GM19025 (cell line): ENCODE results near the gene ZBTB20.
"Not testable (repeated sequence)": the region's sequence is repeated elsewhere in the genome, so short reads cannot be mapped to it uniquely, and the experiment has no call there.

ENCODE experiments used
- ATAC-seq: cut with Tn5 transposase; IDR thresholded peaks from one replicate; pipeline ENCODE4 v1.9.1; 2021; ENCODE audit warnings: mild to moderate bottlenecking, low read depth, moderate library complexity; ENCODE audit not compliant: unreplicated experiment

ZBTB20 gene

GRCh38 chr3:114848643-114849350 is 298.3 kb downstream of the ZBTB20 start:
- no peak for ATAC-seq

GRCh38 chr3:114848082-114848481 is 299.0 kb downstream of the ZBTB20 start:
- ATAC-seq: no peak

- no peak for ATAC-seq
Observed at GRCh38 chr3:114847564-114847963, 299.5 kb downstream of the ZBTB20 start.

- no peak for ATAC-seq
Observed at GRCh38 chr3:114846779-114847178, 300.3 kb downstream of the ZBTB20 start.

GRCh38 chr3:114846252-114846651 is 300.8 kb downstream of the ZBTB20 start:
- no peak for ATAC-seq

- no peak for ATAC-seq
Observed at GRCh38 chr3:114841515-114841914, 305.6 kb downstream of the ZBTB20 start.

- no peak for ATAC-seq
Observed at GRCh38 chr3:114839476-114839875, 307.6 kb downstream of the ZBTB20 start.

GRCh38 chr3:114838025-114838424 is 309.1 kb downstream of the ZBTB20 start:
- ATAC-seq: no peak

- no peak for ATAC-seq
Observed at GRCh38 chr3:114834175-114834940, 312.7 kb downstream of the ZBTB20 start.

GRCh38 chr3:114831861-114832260 is 315.2 kb downstream of the ZBTB20 start:
- ATAC-seq: no peak

- ATAC-seq: no peak
Observed at GRCh38 chr3:114830652-114831051, 316.4 kb downstream of the ZBTB20 start.

GRCh38 chr3:114829783-114830182 is 317.3 kb downstream of the ZBTB20 start:
- ATAC-seq: no peak

GRCh38 chr3:114827495-114827894 is 319.6 kb downstream of the ZBTB20 start:
- ATAC-seq: peak; percentile 49

- no peak for ATAC-seq
Observed at GRCh38 chr3:114824014-114824413, 323.1 kb downstream of the ZBTB20 start.

- no peak for ATAC-seq
Observed at GRCh38 chr3:114823061-114823460, 324.0 kb downstream of the ZBTB20 start.

GRCh38 chr3:114816052-114816451 is 331.0 kb downstream of the ZBTB20 start:
- ATAC-seq: no peak

- ATAC-seq: not testable (repeated sequence)
Observed at GRCh38 chr3:114812541-114813238, 334.4 kb downstream of the ZBTB20 start.

GRCh38 chr3:114809668-114810413 is 337.2 kb downstream of the ZBTB20 start:
- peak; percentile 100 for ATAC-seq

- ATAC-seq: no peak
Observed at GRCh38 chr3:114804099-114804498, 343.0 kb downstream of the ZBTB20 start.

GRCh38 chr3:114803042-114803695 is 343.9 kb downstream of the ZBTB20 start:
- no peak for ATAC-seq
